NCI-H1930 (cell line): Measurements from ENCODE around the gene SAMM50.

Source experiments
- DNase-seq, 2 experiments: peaks; one replicate each; lab custom pipeline; 2025; lab: John Stamatoyannopoulos, UW

Gene SAMM50

GRCh38 chr22:43955040-43955882, at the start of gene SAMM50:
SAMM50 (plus strand) TSS chr22:43955442; CDS start chr22:43955578, 136 bp downstream.
- peak; percentile 66 to 88 for DNase-seq

GRCh38 chr22:43905681-43906080, 49.6 kb upstream of the SAMM50 start:
- no peak for DNase-seq

GRCh38 chr22:43909708-43910107, 45.5 kb upstream of the SAMM50 start:
- DNase-seq, result no peak

GRCh38 chr22:43910178-43910695, 45.0 kb upstream of the SAMM50 start:
- no peak for DNase-seq

GRCh38 chr22:43911351-43911750, 43.9 kb upstream of the SAMM50 start:
- DNase-seq, result no peak

- DNase-seq, result no peak
These were observed 37.7 kb upstream of the SAMM50 start for GRCh38 chr22:43917521-43917920.

- DNase-seq, result no peak
These were observed 35.9 kb upstream of the SAMM50 start for GRCh38 chr22:43919106-43919973.

GRCh38 chr22:43921370-43921769, 33.9 kb upstream of the SAMM50 start:
- no peak for DNase-seq

GRCh38 chr22:43922123-43922522, 33.1 kb upstream of the SAMM50 start:
- DNase-seq, result no peak

- no peak for DNase-seq
These were observed 32.1 kb upstream of the SAMM50 start for GRCh38 chr22:43923191-43923590.

- peak; percentile 83 to 86 for DNase-seq
These were observed 31.4 kb upstream of the SAMM50 start, which contains the start of gene PNPLA3 for GRCh38 chr22:43923631-43924464. PNPLA3 (plus strand) TSS chr22:43923805; CDS start chr22:43923912, 107 bp downstream.

GRCh38 chr22:43924877-43925276, 30.4 kb upstream of the SAMM50 start:
- no peak for DNase-seq

GRCh38 chr22:43925433-43926348, 29.6 kb upstream of the SAMM50 start:
- no peak for DNase-seq

- DNase-seq, result no peak
These were observed 28.9 kb upstream of the SAMM50 start for GRCh38 chr22:43926349-43926710.

- no peak for DNase-seq
These were observed 26.8 kb upstream of the SAMM50 start for GRCh38 chr22:43928468-43928867.

GRCh38 chr22:43928908-43929307, 26.3 kb upstream of the SAMM50 start:
- DNase-seq, result no peak

- no peak for DNase-seq
These were observed 23.5 kb upstream of the SAMM50 start for GRCh38 chr22:43931771-43932170.

- no peak for DNase-seq
These were observed 13.8 kb upstream of the SAMM50 start for GRCh38 chr22:43941449-43941848.

GRCh38 chr22:43944670-43945430, 10.4 kb upstream of the SAMM50 start:
- no peak for DNase-seq
